Inflammatory macrophage treated with lipopolysaccharide for 1 hour (primary cell): ENCODE measurements around the gene DDX54.

ENCODE experiments used
- DNase-seq, 2 donors: peaks; one replicate each; pipeline ENCODE4 v3.0.0-alpha.2; 2020 to 2022

The DDX54 gene

GRCh38 chr12:113116875-113117274 is 68.4 kb downstream of the DDX54 start:
- DNase-seq: no peak

GRCh38 chr12:113115455-113116126 is 69.7 kb downstream of the DDX54 start:
- DNase-seq: no peak

GRCh38 chr12:113114447-113115178 is 70.7 kb downstream of the DDX54 start:
- DNase-seq: no peak

GRCh38 chr12:113113397-113113796 is 71.9 kb downstream of the DDX54 start:
- no peak for DNase-seq

- DNase-seq: no peak
These were observed 73.0 kb downstream of the DDX54 start for GRCh38 chr12:113112043-113112899.

GRCh38 chr12:113111247-113111646 is 74.0 kb downstream of the DDX54 start:
- DNase-seq: no peak

GRCh38 chr12:113109872-113110599 is 75.2 kb downstream of the DDX54 start:
- no peak for DNase-seq

GRCh38 chr12:113109360-113109759 is 75.9 kb downstream of the DDX54 start:
- no peak for DNase-seq

GRCh38 chr12:113108308-113108707 is 77.0 kb downstream of the DDX54 start:
- DNase-seq: no peak
